Cardiac muscle cell (in vitro differentiated cells and primary cell): ENCODE data around the gene OR4N5. TPM values are rescaled to one million over a fixed set of nuclear protein-coding genes. Genes with fewer than 3 reads are reported as not detected.

Experiments
- DNase-seq, 2 donors: peaks; one replicate each; pipeline versions ENCODE4 v3.0.0 to v3.0.0-alpha.2; 2010 to 2017; ENCODE audit warnings: low read depth in 1 of 2, low spot score in 1 of 2
- H3K27ac ChIP-seq: fragments of 200-600 bp; sonication (generic); 2 replicates; pipeline ENCODE4 v1.5.1; 2016
- H3K27me3 ChIP-seq: fragments of 200-600 bp; sonication (generic); 2 replicates; pipeline ENCODE4 v1.6.0; 2016; ENCODE audit warnings: control low read depth
- H3K36me3 ChIP-seq: fragments of 200-600 bp; sonication (generic); 2 replicates; pipeline ENCODE4 v1.5.1; 2016; ENCODE audit warnings: control low read depth
- H3K4me1 ChIP-seq: fragments of 200-600 bp; sonication (generic); 2 replicates; pipeline ENCODE4 v1.8.1; 2017; ENCODE audit warnings: low read depth, mild to moderate bottlenecking, mixed run types
- H3K4me3 ChIP-seq: fragments of 200-600 bp; sonication (generic); 2 replicates; pipeline ENCODE4 v1.5.1; 2016; ENCODE audit warnings: mild to moderate bottlenecking
- H3K9me3 ChIP-seq: fragments of 200-600 bp; sonication (generic); 2 replicates; pipeline ENCODE4 v1.5.1; 2017; ENCODE audit warnings: low read depth, mild to moderate bottlenecking, control low read depth
- CTCF ChIP-seq: IDR thresholded peaks from 2 replicates; pipeline ENCODE4 v1.5.1; 2012; ENCODE audit warnings: low read depth, mild to moderate bottlenecking, low read length
- polyA plus RNA-seq: library from polyadenylated mRNA; unstranded; fragments of >200 nt; fragmentation: Nextera tagmentation; extraction: Ambion mirVana; gene quantifications from 2 replicates; pipeline ENCODE4 v1.2.1, GENCODE V29; 2016
- total RNA-seq: library from RNA; depleted of rRNA; stranded (reverse); fragments of >200 nt; gene quantifications from 2 replicates; pipeline ENCODE4 v1.2.3, GENCODE V29; 2016

Gene OR4N5
- total and polyA plus RNA-seq, 2 experiments from 2014 or later = not detected

GRCh38 chr14:20176330-20176729 is 37.7 kb downstream of the OR4N5 start:
- TF ChIP-seq CTCF = no peak

GRCh38 chr14:20177433-20177974 is 38.9 kb downstream of the OR4N5 start:
- no peak for DNase-seq
- TF ChIP-seq CTCF = no peak
- Histone ChIP-seq H3K27ac (no peak overlapping the region), H3K27me3 (no peaks in the 10 kb centered on the region), H3K9me3 (no peaks in the 10 kb centered on the region), H3K36me3 (no peaks in the 10 kb centered on the region), H3K4me3 (no peak overlapping the region), H3K4me1 (no peaks in the 10 kb centered on the region)

More at GRCh38 chr14:20176330-20176729, 37.7 kb downstream of the OR4N5 start:
- Histone ChIP-seq H3K4me3 (no peak overlapping the region), H3K27ac (no peak overlapping the region), H3K4me1 (no peaks in the 10 kb centered on the region), H3K36me3 (no peaks in the 10 kb centered on the region), H3K9me3 (no peaks in the 10 kb centered on the region), H3K27me3 (no peaks in the 10 kb centered on the region)
- DNase-seq = no peak

DNA sequence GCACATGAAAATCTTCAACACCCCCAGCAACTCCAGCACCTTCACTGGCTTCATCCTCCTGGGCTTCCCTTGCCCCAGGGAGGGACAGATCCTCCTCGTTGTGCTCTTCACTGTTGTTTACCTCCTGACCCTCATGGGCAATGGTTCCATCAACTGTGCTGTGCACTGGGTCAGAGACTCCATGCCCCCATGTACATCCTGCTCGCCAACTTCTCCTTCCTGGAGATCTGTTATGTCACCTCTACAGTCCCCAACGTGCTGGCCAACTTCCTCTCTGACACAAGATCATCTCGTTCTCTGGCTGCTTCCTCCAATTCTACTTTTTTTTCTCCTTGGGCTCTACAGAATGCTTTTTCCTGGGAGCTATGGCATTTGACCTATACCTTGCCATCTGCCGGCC is 40.6 kb downstream of the OR4N5 start:
- TF ChIP-seq CTCF = no peak
- DNase-seq = no peak
- H3K4me3 ChIP-seq = no peak overlapping the region
- no peaks in the 10 kb centered on the region for H3K4me1 ChIP-seq
- no peak overlapping the region for H3K27ac ChIP-seq
- H3K27me3 ChIP-seq = no peaks in the 10 kb centered on the region
- no peaks in the 10 kb centered on the region for H3K36me3 ChIP-seq
- H3K9me3 ChIP-seq = no peaks in the 10 kb centered on the region

GRCh38 chr14:20179880-20180279 is 41.3 kb downstream of the OR4N5 start:
- TF ChIP-seq CTCF = no peak
- Histone ChIP-seq H3K27ac (no peak overlapping the region), H3K36me3 (no peaks in the 10 kb centered on the region), H3K4me1 (no peaks in the 10 kb centered on the region), H3K9me3 (no peaks in the 10 kb centered on the region), H3K27me3 (no peaks in the 10 kb centered on the region), H3K4me3 (no peak overlapping the region)
- no peak for DNase-seq

DNA sequence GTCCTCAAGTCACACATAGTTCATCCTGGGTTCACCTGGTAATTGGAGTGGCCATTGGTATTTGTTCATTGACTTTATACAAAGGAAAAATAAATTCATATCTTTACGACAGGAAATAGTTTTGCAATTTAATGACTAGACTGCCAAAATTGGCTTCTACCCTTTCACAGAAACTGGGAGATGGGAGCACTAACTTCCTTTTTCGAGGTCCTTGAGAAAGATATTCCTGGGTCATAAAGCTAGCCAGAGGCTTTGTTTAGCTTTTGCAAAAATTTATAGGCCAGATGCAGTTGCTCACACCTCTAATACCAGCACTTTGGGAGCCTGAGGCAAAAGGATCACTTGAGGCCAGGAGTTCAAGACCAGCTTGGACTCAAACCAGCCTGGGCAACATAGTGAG is 41.9 kb downstream of the OR4N5 start:
- no peak for DNase-seq
- no peaks in the 10 kb centered on the region for H3K4me1 ChIP-seq
- H3K27me3 ChIP-seq = no peaks in the 10 kb centered on the region
- no peak overlapping the region for H3K27ac ChIP-seq
- H3K4me3 ChIP-seq = no peak overlapping the region
- no peaks in the 10 kb centered on the region for H3K36me3 ChIP-seq
- TF ChIP-seq CTCF = no peak
- H3K9me3 ChIP-seq = no peaks in the 10 kb centered on the region

DNA sequence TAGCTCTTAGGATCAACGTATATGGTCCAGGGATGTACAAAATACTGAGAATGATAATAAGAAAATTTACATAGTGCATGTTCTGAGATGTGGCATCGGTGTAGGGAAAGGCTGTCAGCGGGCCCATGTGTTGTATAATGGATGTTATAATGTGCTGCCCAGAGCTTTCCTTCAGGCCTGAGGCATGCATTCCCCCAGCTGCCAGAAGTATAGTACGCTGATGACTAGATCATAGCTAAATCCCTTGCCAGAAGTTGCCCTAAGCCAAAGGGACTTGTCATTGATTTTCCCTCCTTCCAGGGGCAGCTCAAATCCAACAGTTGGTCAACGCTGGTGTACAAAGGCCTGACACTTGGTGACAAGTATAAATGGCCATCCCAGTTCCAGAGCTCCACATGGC is 45.6 kb downstream of the OR4N5 start:
- no peak for TF ChIP-seq CTCF
- peaks cover 3% of the 10 kb centered on the region for H3K9me3 ChIP-seq
- H3K4me1 ChIP-seq = no peaks in the 10 kb centered on the region
- no peak for DNase-seq
- no peak overlapping the region for H3K4me3 ChIP-seq
- H3K27ac ChIP-seq = no peak overlapping the region
- H3K36me3 ChIP-seq = no peaks in the 10 kb centered on the region
- H3K27me3 ChIP-seq = no peaks in the 10 kb centered on the region
